Epithelial cell of esophagus (primary cell): ENCODE results near the gene SIL1.
"Not testable (repeated sequence)": the region's sequence is repeated elsewhere in the genome, so short reads cannot be mapped to it uniquely, and the experiment has no call there.

Experiments used
- DNase-seq: peaks from one replicate; pipeline ENCODE4 v3.0.0; 2010; ENCODE audit warnings: low read depth
- H3K4me3 ChIP-seq: 2 replicates; pipeline ENCODE4 v1.5.1; 2011; ENCODE audit warnings: mild to moderate bottlenecking, low read length, control low read depth
- CTCF ChIP-seq: IDR thresholded peaks from 2 replicates; pipeline ENCODE4 v1.5.1; 2011; ENCODE audit warnings: low read depth, mild to moderate bottlenecking, low read length, control low read depth, inconsistent platforms; ENCODE audit not compliant: insufficient read depth; ENCODE audit errors: missing control alignments

The SIL1 gene

GRCh38 chr5:139014726-139015125, 183.4 kb downstream of the SIL1 start:
- peak; percentile 80 for DNase-seq
- no peak for TF ChIP-seq CTCF
- no peak overlapping the region for H3K4me3 ChIP-seq

GRCh38 chr5:139012176-139012575, 186.0 kb downstream of the SIL1 start:
- no peak for TF ChIP-seq CTCF
- DNase-seq: no peak
- no peak overlapping the region for H3K4me3 ChIP-seq

GRCh38 chr5:139011156-139011555, 187.0 kb downstream of the SIL1 start:
- DNase-seq: not testable (repeated sequence)
- H3K4me3 ChIP-seq: peak overlapping the region; percentile 24

DNA sequence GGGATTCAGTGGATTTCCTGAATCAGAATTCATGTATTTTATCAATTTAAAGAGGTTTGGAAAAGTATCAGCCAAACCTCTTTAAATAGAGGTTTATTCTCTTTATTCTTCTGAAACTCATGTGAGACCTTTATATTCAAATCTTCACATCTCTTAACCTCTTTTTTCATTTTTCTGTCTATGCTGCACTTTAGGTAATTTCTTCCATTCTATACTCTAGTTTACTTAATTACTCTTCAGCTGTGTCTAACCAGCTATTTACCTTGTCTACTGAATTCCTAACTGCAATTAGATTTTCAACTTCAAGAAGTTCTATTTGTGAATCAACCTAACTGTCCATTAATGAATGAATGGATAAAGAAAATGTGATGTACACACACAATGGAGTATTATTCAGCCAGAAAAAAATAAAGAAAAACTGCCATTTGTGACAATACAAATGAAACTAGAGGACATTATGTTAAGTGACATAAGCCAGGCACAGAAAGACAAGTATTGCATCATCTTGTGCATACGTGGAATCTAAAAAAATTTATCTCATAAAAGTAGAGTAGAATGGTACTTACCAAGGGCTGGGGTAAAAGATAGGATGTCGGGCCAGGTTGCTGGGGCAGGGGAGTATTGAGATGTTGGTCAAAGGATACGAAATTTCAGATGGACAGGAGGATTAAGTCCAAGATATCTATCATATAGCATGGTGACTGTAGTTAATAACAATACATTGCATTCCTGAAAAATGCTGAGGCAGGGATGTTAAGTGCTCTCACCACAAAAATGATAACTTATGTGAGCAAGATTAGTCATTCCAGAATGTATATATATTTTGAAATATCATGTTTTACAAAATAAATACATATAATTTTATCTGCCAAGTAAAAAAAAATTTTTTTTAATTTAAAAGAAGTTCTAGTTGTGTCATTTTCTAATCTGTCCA, 193.5 kb downstream of the SIL1 start:
- TF ChIP-seq CTCF: no peak
- H3K4me3 ChIP-seq: no peak overlapping the region
- no peak for DNase-seq

DNA sequence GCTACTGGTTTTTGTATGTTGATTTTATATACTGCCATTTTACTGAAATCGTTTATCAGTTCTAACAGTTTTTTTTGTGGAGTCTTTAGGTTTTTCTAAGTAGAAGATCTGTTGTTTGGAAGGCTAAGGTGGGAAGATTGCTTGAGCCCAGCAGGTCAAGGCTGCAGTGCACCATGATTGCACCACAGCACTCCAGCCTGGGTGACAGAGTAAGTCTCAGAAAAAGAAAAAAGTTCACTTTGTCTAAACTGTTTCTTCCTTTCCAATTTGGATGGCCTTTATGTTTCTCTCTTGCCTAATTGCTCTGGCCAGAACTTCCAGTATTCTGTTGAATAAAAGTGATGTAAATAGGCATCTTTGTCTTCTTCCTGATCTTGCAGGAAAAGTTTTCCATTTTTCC, 198.5 kb downstream of the SIL1 start:
- DNase-seq: no peak
- no peak for TF ChIP-seq CTCF
- H3K4me3 ChIP-seq: no peak overlapping the region

DNA sequence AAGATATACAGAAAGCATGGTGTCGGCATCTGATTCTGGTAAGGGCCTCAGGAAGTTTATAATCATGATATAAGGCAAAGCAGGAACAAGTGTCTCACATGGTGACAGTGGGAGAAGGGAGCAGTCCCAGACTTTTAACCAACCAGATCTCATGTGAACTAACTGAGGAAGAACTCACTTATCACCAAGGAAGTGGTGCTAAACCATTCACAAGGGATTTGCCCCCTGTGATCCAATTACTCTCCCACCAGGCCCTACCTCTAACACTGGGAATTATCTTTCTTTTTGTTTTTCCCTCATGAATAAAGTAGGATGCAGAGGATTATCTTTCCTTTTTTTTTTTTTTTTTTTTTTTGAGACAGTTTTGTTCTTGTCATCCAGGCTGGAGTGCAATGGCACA, 199.6 kb downstream of the SIL1 start:
- H3K4me3 ChIP-seq: no peak overlapping the region
- no peak for TF ChIP-seq CTCF
- no peak for DNase-seq

GRCh38 chr5:138996120-138996519, 202.0 kb downstream of the SIL1 start:
- TF ChIP-seq CTCF: no peak
- H3K4me3 ChIP-seq: no peak overlapping the region
- DNase-seq: no peak
